ENCODE results near the gene TOR1AIP1. TPM values are rescaled to one million over a fixed set of nuclear protein-coding genes. Genes with fewer than 3 reads are reported as not detected.
"Not testable (repeated sequence)": the region's sequence is repeated elsewhere in the genome, so short reads cannot be mapped to it uniquely, and the experiment has no call there.

The TOR1AIP1 gene, protein sequence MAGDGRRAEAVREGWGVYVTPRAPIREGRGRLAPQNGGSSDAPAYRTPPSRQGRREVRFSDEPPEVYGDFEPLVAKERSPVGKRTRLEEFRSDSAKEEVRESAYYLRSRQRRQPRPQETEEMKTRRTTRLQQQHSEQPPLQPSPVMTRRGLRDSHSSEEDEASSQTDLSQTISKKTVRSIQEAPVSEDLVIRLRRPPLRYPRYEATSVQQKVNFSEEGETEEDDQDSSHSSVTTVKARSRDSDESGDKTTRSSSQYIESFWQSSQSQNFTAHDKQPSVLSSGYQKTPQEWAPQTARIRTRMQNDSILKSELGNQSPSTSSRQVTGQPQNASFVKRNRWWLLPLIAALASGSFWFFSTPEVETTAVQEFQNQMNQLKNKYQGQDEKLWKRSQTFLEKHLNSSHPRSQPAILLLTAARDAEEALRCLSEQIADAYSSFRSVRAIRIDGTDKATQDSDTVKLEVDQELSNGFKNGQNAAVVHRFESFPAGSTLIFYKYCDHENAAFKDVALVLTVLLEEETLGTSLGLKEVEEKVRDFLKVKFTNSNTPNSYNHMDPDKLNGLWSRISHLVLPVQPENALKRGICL
- 10 to 100 TPM; 22.9 to 32.7 TPM for total RNA-seq
- long read RNA-seq, full-length matches to known transcripts: 5 of 9 reads
- long read RNA-seq, partial matches to known transcripts: 0 of 9 reads
- long read RNA-seq, other reads (novel, unspliced or antisense): 4 of 9 reads

DNA sequence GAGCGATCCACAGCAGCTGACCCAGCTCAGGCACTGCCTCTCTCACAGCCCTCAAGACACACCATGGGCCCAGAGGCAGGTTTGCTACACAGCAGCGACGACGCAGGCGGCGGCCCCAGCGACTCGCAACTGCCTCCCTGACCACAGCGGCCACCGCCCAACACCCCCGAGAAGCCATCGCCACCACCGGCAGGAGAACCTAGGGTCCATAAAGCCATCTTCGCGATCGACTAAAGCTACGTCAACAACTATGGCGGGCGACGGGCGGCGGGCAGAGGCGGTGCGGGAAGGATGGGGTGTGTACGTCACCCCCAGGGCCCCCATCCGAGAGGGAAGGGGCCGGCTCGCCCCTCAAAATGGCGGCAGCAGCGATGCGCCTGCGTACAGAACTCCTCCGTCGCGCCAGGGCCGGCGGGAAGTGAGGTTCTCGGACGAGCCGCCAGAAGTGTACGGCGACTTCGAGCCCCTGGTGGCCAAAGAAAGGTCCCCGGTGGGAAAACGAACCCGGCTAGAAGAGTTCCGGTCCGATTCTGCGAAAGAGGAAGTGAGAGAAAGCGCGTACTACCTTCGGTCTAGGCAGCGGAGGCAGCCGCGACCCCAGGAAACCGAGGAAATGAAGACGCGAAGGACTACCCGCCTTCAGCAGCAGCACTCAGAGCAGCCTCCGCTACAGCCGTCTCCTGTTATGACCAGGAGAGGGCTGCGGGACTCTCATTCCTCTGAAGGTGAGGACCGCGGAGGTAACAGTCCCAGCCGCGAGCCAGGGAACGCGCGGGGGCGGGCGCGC lies at the start of gene TOR1AIP1:
TOR1AIP1 (plus strand) TSS at position 33 of the 787 bp plus-strand sequence; CDS start at position 251, 218 bp downstream.
- peak; percentile 96 to 98 for DNase-seq
- intact Hi-C loops (cut with DNase I, micrococcal nuclease): no loop called here

DNA sequence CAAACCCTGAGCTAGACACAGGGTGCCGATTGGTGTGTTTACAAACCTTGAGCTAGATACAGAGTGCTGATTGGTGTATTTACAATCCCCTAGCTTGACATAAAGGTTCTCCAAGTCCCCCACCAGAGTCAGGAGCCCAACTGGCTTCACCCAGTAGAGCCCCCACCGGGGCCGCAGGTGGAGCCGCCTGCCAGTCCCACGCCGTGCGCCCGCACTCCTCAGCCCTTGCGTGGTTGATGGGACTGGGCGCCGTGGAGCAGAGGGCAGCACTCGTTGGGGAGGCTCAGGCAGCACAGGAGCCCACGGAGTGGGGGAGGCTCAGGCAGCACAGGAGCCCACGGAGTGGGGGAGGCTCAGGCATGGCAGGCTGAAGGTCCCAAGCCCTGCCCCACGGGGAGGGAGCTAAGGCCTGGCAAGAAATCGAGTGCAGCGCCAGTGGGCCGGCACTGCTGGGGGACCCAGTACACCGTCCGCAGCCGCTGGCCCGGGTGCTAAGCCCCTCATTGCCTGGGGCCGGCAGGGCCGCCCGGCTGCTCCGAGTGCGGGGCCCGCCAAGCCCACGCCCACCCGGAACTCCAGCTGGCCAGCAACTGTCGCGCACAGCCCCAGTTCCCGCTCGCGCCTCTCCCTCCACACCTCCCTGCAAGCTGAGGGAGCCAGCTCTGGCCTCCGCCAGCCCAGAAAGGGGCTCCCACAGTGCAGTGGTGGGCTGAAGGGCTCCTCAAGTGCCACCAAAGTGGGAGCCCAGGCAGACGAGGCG lies 45.2 kb upstream of the TOR1AIP1 start:
- ATAC-seq; DNase-seq; intact Hi-C loops (cut with DNase I, micrococcal nuclease): not testable (repeated sequence)

More for the DNA sequence above, at the start of gene TOR1AIP1:
- peak; percentile 85 for ATAC-seq

DNA sequence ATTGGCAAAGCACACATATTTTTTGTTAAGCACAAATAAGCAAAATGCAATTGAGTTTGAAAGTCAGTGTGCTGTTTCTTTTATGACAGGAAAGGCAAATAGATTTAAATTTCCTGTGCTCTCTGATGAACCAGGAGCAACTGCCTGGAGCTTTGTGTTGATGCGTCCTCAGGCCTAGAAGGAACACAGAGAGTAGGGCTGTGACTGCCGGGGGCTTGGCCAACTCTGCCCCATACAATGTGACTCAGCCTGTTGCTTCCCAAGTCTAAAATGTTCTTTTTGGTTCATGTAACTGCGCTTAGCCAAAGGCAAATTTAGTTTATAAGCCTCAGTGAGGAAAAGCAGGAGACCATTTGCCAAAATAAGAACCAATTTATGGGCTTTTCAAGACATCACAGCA lies 42.0 kb upstream of the TOR1AIP1 start:
- DNase-seq (no peak), ATAC-seq (no peak)
- intact Hi-C loops (cut with DNase I, micrococcal nuclease): no loop called here

DNA sequence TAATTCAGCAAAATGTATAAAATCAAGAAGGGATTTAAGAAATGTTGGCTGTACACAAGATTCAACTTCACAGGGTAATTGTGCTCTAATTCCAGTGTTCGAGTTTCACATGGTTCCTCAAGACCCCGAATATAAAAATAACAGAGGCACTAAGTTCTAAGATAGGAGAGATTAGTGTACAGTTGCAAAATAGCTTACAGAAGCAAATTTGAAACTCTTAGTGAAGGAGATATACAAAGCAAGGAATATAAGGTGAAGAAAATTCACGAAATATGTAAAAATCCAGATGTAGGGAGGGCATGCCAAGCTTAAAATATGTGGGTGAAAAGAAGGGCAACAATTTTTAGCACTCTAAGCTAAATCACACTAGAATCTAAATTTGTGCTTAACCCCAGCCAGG lies 33.9 kb upstream of the TOR1AIP1 start:
- intact Hi-C loops (cut with DNase I, micrococcal nuclease): no loop called here
- DNase-seq (no peak), ATAC-seq (no peak)

DNA sequence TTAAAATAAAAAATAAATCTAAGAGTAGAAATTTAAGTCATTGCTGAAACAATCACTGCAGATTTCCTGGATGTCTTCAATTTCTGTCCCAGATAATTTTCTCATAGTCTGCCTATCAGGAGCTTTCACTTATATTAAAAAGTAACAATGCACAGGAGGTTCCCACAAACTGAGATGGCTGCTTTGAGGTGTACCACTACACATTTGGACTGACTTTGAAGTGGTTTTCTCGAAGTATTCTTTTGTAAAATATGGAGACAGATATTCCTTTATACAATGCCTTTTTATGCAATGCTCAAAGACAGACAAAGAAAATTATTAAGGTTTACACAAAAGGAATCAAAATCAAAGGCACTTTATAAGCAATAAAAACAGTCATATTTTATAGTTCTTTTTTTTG lies 29.0 kb upstream of the TOR1AIP1 start:
- intact Hi-C loops (cut with DNase I, micrococcal nuclease): no loop called here

DNA sequence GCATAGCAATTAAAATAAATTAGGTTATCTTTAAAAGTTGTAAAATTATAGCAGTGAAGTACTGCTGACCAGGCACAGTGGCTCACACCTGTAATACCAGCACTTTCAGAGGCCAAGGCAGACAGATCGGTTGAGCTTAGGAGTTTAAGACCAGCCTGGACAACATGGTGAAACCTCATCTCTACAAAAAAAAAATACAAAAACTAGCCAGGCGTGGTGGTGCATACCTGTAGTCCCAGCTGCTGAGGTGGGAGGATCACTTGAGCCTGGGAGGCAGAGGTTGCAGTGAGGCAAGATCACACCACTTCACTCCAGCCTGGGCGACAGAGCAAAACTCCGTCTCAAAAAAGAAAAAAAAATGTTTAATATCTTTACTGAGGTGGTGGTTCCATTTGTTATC lies 26.3 kb upstream of the TOR1AIP1 start:
- ATAC-seq; DNase-seq; intact Hi-C loops (cut with DNase I, micrococcal nuclease): not testable (repeated sequence)

More for the DNA sequence above, 29.0 kb upstream of the TOR1AIP1 start:
- DNase-seq: no peak
- no peak for ATAC-seq

DNA sequence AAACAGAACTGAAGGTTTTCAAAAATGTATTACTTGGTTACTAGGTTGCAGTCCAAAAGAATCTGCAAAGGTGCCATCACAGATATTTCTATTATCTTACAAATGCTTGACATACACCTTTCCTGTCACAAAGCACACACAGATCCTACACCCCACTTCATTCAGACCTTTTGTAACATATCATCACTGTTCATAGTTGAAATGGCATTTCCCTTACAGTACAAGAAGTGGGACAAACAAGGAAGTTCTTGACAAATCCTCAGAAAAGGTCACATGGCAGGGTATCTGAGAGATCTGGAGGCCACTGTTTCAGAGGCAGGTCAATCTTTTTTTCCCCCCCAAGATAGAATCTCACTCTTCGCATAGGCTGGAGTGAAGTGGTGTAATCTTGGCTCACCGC lies 25.8 kb upstream of the TOR1AIP1 start:
- ATAC-seq: no peak

DNA sequence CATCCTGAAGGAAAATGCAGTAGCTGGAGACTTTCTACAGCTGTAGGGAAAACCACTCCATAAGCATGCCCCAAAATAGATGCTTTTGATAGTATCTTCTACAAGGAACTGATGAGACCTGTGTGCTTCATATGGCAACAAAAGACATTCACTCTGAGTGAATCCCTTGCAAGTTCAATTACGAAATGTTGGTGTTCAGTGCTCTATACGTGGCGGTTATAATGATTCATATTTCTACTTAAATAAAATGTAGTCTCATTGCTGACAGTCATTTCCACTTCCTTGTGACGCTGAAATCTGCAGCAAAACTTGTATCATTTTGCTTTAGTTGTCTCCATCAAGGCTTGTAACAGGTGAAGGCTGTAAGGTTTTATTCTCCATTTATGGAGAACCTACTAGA lies 25.1 kb upstream of the TOR1AIP1 start:
- ATAC-seq: no peak
- intact Hi-C loops (cut with DNase I, micrococcal nuclease): no loop called here
- DNase-seq: no peak

More for the DNA sequence above, 25.8 kb upstream of the TOR1AIP1 start:
- DNase-seq: no peak
- intact Hi-C loops (cut with DNase I, micrococcal nuclease): no loop called here

DNA sequence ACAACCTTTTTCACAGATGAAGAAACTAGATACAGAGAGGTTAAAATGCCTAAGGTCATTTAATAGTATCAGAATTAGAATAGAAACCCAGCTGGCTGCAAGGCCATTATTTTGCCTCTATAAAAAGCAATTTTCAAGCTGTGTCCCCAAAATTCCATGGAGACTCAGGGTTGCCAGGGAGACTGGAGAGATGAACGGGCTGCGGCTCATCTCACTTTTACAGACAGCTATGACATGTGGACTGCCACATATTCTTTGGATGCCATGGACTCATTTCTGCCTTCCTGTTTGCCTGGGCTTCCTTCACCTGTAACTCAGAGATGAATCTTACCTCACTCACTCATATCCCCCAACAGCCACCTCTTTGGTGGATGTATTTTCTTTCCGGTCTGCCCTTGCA lies 21.4 kb upstream of the TOR1AIP1 start:
- ATAC-seq: no peak
- intact Hi-C loops (cut with DNase I, micrococcal nuclease): no loop called here

DNA sequence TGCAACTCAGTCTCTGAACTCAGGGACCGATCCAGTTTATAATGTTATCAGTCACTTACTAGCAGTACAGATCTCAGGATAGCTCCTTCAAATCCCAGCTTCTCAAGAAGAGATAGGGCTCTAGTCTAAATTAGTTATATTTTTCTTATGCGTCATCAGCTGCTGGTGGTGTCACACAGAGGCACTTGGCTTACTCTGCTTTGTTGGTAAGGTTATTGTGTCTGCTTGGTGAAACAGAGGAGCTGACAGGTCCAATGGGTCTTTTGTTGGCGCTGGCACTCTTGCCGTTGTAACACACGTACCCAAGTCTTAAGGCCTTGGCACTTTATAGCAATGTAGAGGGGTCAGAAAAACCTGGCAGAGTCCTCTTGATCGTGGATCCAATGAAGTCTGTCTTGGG lies 16.7 kb upstream of the TOR1AIP1 start:
- intact Hi-C loops (cut with DNase I, micrococcal nuclease): loop anchor here in 1 of 2 donors (5.0 kb wide), 1 partner anchor 312 kb away; no protein-coding TSS in a partner anchor
- ATAC-seq (no peak), DNase-seq (no peak)

More for the DNA sequence above, 21.4 kb upstream of the TOR1AIP1 start:
- DNase-seq: no peak

DNA sequence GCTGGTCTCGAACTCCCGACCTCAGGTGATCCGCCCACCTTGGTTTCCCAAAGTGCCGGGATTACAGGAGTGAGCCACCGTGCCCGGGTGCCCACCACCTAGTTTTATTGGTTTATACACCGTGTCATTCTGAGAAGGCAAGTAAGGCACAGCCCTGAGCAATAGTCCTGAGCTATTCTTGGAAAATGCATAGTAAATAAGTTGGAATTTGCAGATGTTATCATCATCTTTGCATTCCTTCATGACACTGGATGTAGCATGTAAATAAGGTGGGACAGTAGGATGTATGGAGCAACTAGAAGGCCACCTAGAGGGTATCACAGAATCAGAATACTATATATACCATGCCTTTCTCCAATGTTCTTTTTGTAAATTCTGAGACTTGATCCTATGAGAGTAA lies 15.5 kb upstream of the TOR1AIP1 start:
- ATAC-seq: no peak
- intact Hi-C loops (cut with DNase I, micrococcal nuclease): loop anchor here in 1 of 2 donors (5.0 kb wide), 1 partner anchor 311 kb away; no protein-coding TSS in a partner anchor

DNA sequence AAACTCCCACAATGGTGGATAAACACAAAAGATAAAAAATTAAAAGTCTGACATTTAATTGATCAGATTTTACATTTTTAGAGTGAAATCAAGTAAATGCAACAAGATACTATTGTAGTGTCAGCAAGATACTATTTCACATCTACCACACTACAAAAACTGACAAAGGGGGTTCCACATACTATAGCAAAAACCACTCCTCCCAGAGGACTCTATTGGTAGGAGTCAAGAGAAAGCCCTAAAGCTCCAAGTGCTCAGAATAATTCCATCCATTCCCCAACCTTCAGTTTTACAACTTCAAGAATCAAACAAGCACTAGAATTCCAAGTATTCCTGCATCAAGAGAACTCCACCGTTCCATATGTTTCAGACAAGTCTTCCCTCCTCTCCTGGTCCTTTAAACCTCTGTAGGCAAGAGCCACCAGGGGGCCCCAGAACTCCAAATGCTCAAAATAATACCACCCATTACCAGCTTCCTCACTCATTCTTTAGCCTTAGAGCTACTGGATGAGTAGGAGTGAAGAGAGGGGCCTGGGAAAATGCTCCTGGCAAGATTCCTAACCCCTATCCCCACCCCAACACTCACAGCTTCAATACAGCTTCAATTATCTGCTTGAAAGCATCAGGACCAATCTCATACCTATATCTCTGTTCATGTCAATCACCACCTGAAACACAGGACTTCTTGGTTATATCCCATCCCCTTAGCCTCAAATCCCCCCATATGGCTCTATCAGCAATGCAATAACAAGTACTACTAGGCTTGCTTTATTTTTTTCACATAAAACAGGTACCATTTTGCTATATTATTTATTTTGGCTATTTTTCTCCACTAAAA lies 14.4 kb upstream of the TOR1AIP1 start:
- intact Hi-C loops (cut with DNase I, micrococcal nuclease): loop anchor here in 1 of 2 donors (5.0 kb wide), 1 partner anchor 310 kb away; no protein-coding TSS in a partner anchor
- peak in 1 of 2 donors; percentile 71 for DNase-seq

More for the DNA sequence above, 15.5 kb upstream of the TOR1AIP1 start:
- no peak for DNase-seq

DNA sequence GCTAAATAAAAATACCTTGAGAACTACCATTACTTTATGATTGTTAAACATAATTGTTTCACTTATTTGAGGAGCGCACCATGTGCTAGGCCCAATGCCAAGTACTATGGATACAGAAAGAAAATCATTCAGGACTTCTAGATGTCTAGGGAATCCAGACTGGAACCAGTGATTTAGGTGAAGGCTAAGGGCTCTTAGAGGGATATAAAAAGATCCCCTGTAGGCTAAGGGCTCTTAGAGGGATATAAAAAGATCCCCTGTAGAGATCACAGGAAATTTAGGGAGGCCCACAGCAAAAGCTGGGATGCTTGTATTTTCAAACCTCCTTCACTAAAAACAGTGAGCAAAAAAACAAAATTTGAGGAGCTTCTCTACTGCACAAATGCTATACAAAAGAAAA lies 11.2 kb upstream of the TOR1AIP1 start:
- intact Hi-C loops (cut with DNase I, micrococcal nuclease): no loop called here
- ATAC-seq: no peak

More for the DNA sequence above, 14.4 kb upstream of the TOR1AIP1 start:
- peak; percentile 85 for ATAC-seq

DNA sequence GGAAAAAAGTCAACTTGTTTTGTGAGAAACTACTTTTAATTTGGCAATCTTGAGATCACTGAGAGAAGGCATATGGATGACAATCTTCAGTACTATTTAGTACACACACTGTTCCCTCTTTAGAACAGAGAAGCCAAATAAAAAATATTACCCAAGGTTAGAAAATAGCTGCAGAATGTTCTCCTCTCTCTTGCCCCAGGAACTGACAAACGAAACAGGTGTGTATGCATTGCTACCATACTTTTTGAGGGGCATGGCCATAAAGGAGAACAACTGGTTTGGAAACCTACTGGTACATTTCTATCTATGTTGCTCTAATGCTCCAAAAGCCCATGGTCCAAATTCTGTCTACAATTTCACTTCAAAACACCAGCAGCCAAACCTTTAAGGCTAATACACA lies 10.1 kb upstream of the TOR1AIP1 start:
- DNase-seq (no peak), ATAC-seq (no peak)
- intact Hi-C loops (cut with DNase I, micrococcal nuclease): no loop called here

More for the DNA sequence above, 11.2 kb upstream of the TOR1AIP1 start:
- DNase-seq: no peak

DNA sequence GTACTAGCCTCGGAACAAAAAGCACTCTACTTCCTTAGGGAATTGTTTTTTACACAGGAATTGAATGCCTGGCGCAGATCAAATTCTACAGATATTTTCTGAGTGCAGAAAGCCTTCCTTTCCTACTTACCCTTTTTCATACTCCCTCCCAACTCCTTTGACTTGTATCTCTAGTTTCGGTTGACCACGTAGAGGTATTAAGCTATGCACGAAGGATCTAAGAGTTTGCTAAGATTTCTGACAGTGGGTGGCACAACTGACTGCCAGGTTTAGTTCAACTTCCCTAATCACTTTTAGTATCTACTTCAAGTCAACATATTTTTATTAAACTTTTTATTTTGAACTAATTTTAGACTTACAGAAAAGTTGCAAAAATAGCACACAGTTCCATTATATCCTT lies 9.5 kb upstream of the TOR1AIP1 start:
- no peak for ATAC-seq
- intact Hi-C loops (cut with DNase I, micrococcal nuclease): no loop called here

DNA sequence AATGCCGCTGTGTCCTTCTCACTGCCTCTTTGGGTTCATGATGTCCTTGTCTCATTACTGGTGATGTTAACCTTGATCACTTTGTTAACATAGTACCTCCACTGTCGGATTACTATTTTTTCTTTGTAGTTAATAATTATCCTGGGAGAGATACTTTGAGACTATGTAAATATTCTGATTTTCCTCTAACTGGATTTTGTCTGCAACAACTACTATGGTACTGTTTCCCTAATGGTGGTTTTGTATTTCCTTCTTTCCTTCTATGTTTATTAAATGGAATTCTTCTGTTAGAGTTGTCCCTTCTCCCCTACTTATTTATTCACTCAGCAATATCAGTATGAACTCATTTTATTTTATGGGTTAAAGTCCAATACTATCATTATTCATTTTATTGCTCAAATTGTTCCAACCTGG lies 8.6 kb upstream of the TOR1AIP1 start:
- DNase-seq: no peak
- peak; percentile 27 for ATAC-seq
- intact Hi-C loops (cut with DNase I, micrococcal nuclease): no loop called here

More for the DNA sequence above, 9.5 kb upstream of the TOR1AIP1 start:
- DNase-seq: no peak

DNA sequence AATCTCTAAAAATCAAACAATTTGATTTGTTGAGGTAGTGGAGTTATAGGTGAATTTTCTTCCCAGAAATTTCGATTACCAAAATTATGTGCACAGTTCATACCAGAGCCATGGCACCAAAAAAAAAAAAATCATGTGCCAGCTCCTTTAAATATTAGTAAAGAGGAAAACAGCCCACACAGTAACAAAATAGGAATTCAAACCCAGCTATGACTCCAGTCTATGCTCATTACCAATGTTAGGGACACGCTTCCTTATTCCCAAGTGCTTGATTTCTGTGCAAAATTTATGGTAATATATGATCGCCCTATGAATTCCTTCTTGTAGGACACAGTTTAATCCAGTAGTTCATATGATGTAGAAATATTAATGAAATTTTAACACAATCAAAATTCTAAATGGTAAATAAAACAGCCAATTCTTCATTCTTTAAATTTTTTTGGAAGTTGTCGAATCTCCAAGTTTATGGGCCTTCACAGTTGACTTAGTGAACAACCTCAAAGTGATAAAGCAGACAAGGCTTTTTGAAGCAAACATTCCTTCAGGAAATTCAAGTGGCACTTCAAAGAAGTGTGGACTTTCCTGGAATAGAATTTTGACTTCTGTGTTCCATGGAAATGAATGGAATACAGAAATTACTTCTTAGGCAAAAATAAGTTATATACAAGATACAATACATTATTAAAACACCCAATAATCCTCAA lies 6.3 kb upstream of the TOR1AIP1 start:
- ATAC-seq (no peak), DNase-seq (no peak)
- intact Hi-C loops (cut with DNase I, micrococcal nuclease): no loop called here

All from left colon (tissue), 2 donors.